SK-N-SH treated with all-trans-retinoic acid at 6 μM for 48 hours (cell line): ENCODE measurements around the gene SPINK4.
A peak's percentile ranks its signal among the peaks of the same experiment; 100 is the strongest.

Experiments
- ATAC-seq: fragments of 200-7000 bp; cut with Tn5 transposase; 3 replicates; pipeline ENCODE4 v1.9.1; 2020; ENCODE audit warnings: mild to moderate bottlenecking, moderate library complexity
- ARNTL ChIP-seq: fragments of 450-650 bp; formaldehyde crosslinking; IDR thresholded peaks from 2 replicates; pipeline ENCODE4 v1.5.0; 2020; ENCODE audit warnings: low read depth, mild to moderate bottlenecking, moderate library complexity, borderline replicate concordance
- BACH2 ChIP-seq: fragments of 250-450 bp; sonication (Bioruptor Pico); IDR thresholded peaks from 2 replicates; pipeline ENCODE4 v1.9.0; 2021; ENCODE audit warnings: mild to moderate bottlenecking, borderline replicate concordance
- CREB5 ChIP-seq: fragments of 250-450 bp; sonication (Bioruptor Pico); IDR thresholded peaks from 2 replicates; pipeline ENCODE4 v1.5.1; 2020; ENCODE audit warnings: low read depth, mild to moderate bottlenecking, moderate library complexity
- CSDC2 ChIP-seq: fragments of 250-450 bp; sonication (Bioruptor Pico); IDR thresholded peaks from 2 replicates; pipeline ENCODE4 v1.5.0; 2020; ENCODE audit warnings: mild to moderate bottlenecking, moderate library complexity
- CSRNP3 ChIP-seq: fragments of 250-450 bp; sonication (Bioruptor Pico); IDR thresholded peaks from 2 replicates; pipeline ENCODE4 v1.5.1; 2021; ENCODE audit warnings: mild to moderate bottlenecking, moderate library complexity
- ESRRG ChIP-seq: fragments of 250-450 bp; sonication (Bioruptor Pico); IDR thresholded peaks from 2 replicates; pipeline ENCODE4 v1.6.1; 2021; ENCODE audit warnings: mild to moderate bottlenecking
- GLIS3 ChIP-seq: fragments of 250-450 bp; sonication (Bioruptor Pico); IDR thresholded peaks from 2 replicates; pipeline ENCODE4 v1.5.0; 2020; ENCODE audit warnings: mild to moderate bottlenecking, moderate library complexity
- ISL1 ChIP-seq: fragments of 250-450 bp; sonication (Bioruptor Pico); IDR thresholded peaks from 2 replicates; pipeline ENCODE4 v2.1.2; 2022; ENCODE audit warnings: mild to moderate bottlenecking, moderate library complexity
- OSR1 ChIP-seq: fragments of 250-450 bp; sonication (Bioruptor Pico); IDR thresholded peaks from 2 replicates; pipeline ENCODE4 v1.8.0; 2022; ENCODE audit warnings: moderate library complexity, mild to moderate bottlenecking, inconsistent platforms
- PATZ1 ChIP-seq: fragments of 250-450 bp; sonication (Bioruptor Pico); IDR thresholded peaks from 2 replicates; pipeline ENCODE4 v1.8.0; 2020; ENCODE audit warnings: mild to moderate bottlenecking, moderate library complexity, borderline replicate concordance
- POU6F1 ChIP-seq: fragments of 250-450 bp; sonication (Bioruptor Pico); IDR thresholded peaks from 2 replicates; pipeline ENCODE4 v1.8.0; 2021; ENCODE audit warnings: low read depth, mild to moderate bottlenecking, moderate library complexity, borderline replicate concordance
- PPARA ChIP-seq: fragments of 250-450 bp; sonication (Bioruptor Pico); IDR thresholded peaks from 2 replicates; pipeline ENCODE4 v1.5.0; 2020; ENCODE audit warnings: mild to moderate bottlenecking, borderline replicate concordance
- SNAI2 ChIP-seq: fragments of 250-450 bp; sonication (Bioruptor Pico); IDR thresholded peaks from 2 replicates; pipeline ENCODE4 v1.5.0; 2020; ENCODE audit warnings: mild to moderate bottlenecking, moderate library complexity
- TCF4 ChIP-seq: fragments of 250-450 bp; sonication (Bioruptor Pico); IDR thresholded peaks from 2 replicates; pipeline ENCODE4 v1.8.0; 2021; ENCODE audit warnings: mild to moderate bottlenecking, moderate library complexity, borderline replicate concordance
- TOX ChIP-seq: fragments of 250-450 bp; sonication (Bioruptor Pico); IDR thresholded peaks from 2 replicates; pipeline ENCODE4 v1.8.0; 2021; ENCODE audit warnings: mild to moderate bottlenecking, moderate library complexity, borderline replicate concordance
- TSHZ2 ChIP-seq: fragments of 250-450 bp; sonication (Bioruptor Pico); IDR thresholded peaks from 2 replicates; pipeline ENCODE4 v1.5.0; 2020; ENCODE audit warnings: mild to moderate bottlenecking, moderate library complexity
- ZC3H10 ChIP-seq: fragments of 250-450 bp; sonication (Bioruptor Pico); IDR thresholded peaks from 2 replicates; pipeline ENCODE4 v1.5.1; 2021; ENCODE audit warnings: mild to moderate bottlenecking, moderate library complexity
- ZFP3 ChIP-seq: fragments of 250-450 bp; sonication (Bioruptor Pico); IDR thresholded peaks from 2 replicates; pipeline ENCODE4 v1.5.0; 2020; ENCODE audit warnings: mild to moderate bottlenecking, moderate library complexity
- ZFP30 ChIP-seq: fragments of 450-650 bp; formaldehyde crosslinking; IDR thresholded peaks from 2 replicates; pipeline ENCODE4 v1.5.0; 2022; ENCODE audit warnings: mild to moderate bottlenecking, moderate library complexity
- ZNF565 ChIP-seq: fragments of 450-650 bp; formaldehyde crosslinking; conservative IDR thresholded peaks from 2 replicates; pipeline ENCODE4 v1.5.0; 2020; ENCODE audit warnings: low read depth, mild to moderate bottlenecking, moderate library complexity
- ZNF70 ChIP-seq: fragments of 450-650 bp; formaldehyde crosslinking; IDR thresholded peaks from 2 replicates; pipeline ENCODE4 v1.5.0; 2020; ENCODE audit warnings: mild to moderate bottlenecking, moderate library complexity
- ZNF8 ChIP-seq: fragments of 450-650 bp; formaldehyde crosslinking; IDR thresholded peaks from 2 replicates; pipeline ENCODE4 v1.5.0; 2020; ENCODE audit warnings: mild to moderate bottlenecking, moderate library complexity

The SPINK4 gene

GRCh38 chr9:33263131-33264002 is 23.4 kb downstream of the SPINK4 start:
- ATAC-seq: peak; percentile 41
- TF ChIP-seq GLIS3 (no peak), ISL1 (no peak), TSHZ2 (CRISPR knock-in tag) (no peak), ZNF565 (CRISPR knock-in tag) (no peak), ZFP3 (CRISPR knock-in tag) (no peak), PATZ1 (no peak), CSDC2 (CRISPR knock-in tag) (no peak), POU6F1 (CRISPR knock-in tag) (no peak), SNAI2 (CRISPR knock-in tag) (no peak), OSR1 (CRISPR knock-in tag) (no peak), ARNTL (CRISPR knock-in tag) (no peak), TCF4 (CRISPR knock-in tag) (no peak), PPARA (CRISPR knock-in tag) (no peak), ZFP30 (no peak), ESRRG (no peak)

GRCh38 chr9:33264003-33264472 is 24.1 kb downstream of the SPINK4 start:
- peak; percentile 10 for ATAC-seq
- TF ChIP-seq ESRRG (no peak), ZNF565 (CRISPR knock-in tag) (no peak), BACH2 (CRISPR knock-in tag) (no peak), ZNF70 (CRISPR knock-in tag) (no peak), PPARA (CRISPR knock-in tag) (no peak), GLIS3 (no peak), POU6F1 (CRISPR knock-in tag) (no peak), ZFP30 (no peak), TSHZ2 (CRISPR knock-in tag) (no peak), TOX (CRISPR knock-in tag) (no peak), ZNF8 (CRISPR knock-in tag) (no peak), CREB5 (CRISPR knock-in tag) (no peak), CSDC2 (CRISPR knock-in tag) (no peak), PATZ1 (no peak), ZC3H10 (CRISPR knock-in tag) (no peak), CSRNP3 (no peak), ISL1 (no peak)
